ENCODE measurements around the gene NTF4. TPM values are rescaled to one million over a fixed set of nuclear protein-coding genes. Genes with fewer than 3 reads are reported as not detected.
A peak's percentile ranks its signal among the peaks of the same experiment; 100 is the strongest.

Gene NTF4
- total and polyA plus RNA-seq, 2 donors (not counting 1 experiment from before 2014, with no cell fraction given), result not detected

DNA sequence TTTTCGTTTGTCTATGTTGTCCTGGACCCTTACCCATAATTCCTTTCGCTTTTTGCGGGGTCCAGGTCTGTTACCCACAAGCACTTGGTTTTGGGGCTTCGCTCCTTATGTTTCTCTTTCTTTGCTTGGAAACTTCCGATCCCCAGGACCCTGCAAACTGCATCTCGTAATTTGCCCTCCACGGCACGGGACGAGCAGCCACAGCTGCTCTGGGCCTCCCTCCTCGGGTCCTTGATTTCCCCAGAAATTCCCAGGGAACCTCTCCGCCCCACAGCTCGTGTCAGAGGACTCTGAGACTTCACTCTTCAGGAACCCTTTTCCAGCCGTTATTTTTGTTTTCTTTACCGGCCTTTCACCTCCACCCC lies 21.2 kb upstream of the NTF4 start:
- CTCF ChIA-PET, result no interaction called here
- H3K27ac Mint-ChIP-seq, result peak overlapping the region; percentile 87

More for the DNA sequence above, 21.2 kb upstream of the NTF4 start:
- H3K27me3 ChIP-seq (replicated peaks in 1 of 4; ENCODE audit: control extremely low read depth in 1 of 4, control insufficient read depth in 3 of 4, insufficient read depth in 4 of 4, low read length in 3 of 4), result peaks cover 0 to 3% (median 0%) of the 10 kb centered on the region in 4 experiments
- peak overlapping the region; percentile 66 to 90 for H3K27ac ChIP-seq (ENCODE audit: low read length in 2 of 2)
- 2% methylated on average over 14 of the region's 14 CpGs for WGBS (ENCODE audit: insufficient coverage)
- peaks cover 53% of the 10 kb centered on the region for H3K79me2 ChIP-seq (ENCODE audit: control insufficient read depth, insufficient read depth, low read length)
- DNase-seq, result no peak
- POLR2A ChIA-PET, result no interaction called here
- H3K9ac ChIP-seq (ENCODE audit: low read length), result peak overlapping the region; percentile 90
- H2AFZ ChIP-seq (ENCODE audit: insufficient read depth, low read depth, low read length, poor library complexity, severe bottlenecking), result peak overlapping the region; percentile 88
- Mint-ChIP-seq H3K4me3 (peak overlapping the region; percentile 93), H3K27me3 (peaks cover 3% of the 10 kb centered on the region), H3K9me3 (ENCODE audit: insufficient read depth) (no peaks in the 10 kb centered on the region), H3K4me1 (peaks cover 33% of the 10 kb centered on the region)
- intact Hi-C loops (cut with micrococcal nuclease), result loop anchor here (1.0 to 10.0 kb wide), 8 partner anchors 28 to 791 kb away; partner anchors contain the start of genes AKT1S1, C19orf73, GYS1 and LIN7B
- H3K4me3 ChIP-seq (ENCODE audit: control extremely low read depth in 1 of 5, extremely low read depth in 1 of 5, insufficient read depth in 1 of 5, low read depth in 2 of 5, low read length in 4 of 5), result peak overlapping the region; percentile 74 to 89 (median 82)
- H3K4me2 ChIP-seq (replicated peaks; ENCODE audit: low read depth, low read length, poor library complexity, severe bottlenecking), result peak overlapping the region; percentile 93
- H3K36me3 ChIP-seq (replicated peaks in 1 of 2; ENCODE audit: control extremely low read depth in 1 of 2, control insufficient read depth in 1 of 2, extremely low read depth in 1 of 2, insufficient read depth in 2 of 2, low read length in 1 of 2), result peaks cover 0 to 35% of the 10 kb centered on the region in 2 experiments
- peaks cover 0 to 4% (median 0%) of the 10 kb centered on the region in 3 donors for H3K9me3 ChIP-seq (ENCODE audit: control extremely low read depth in 1 of 3, control insufficient read depth in 2 of 3, insufficient read depth in 1 of 3, low read length in 2 of 3)
- TF ChIP-seq, protein P1, sequence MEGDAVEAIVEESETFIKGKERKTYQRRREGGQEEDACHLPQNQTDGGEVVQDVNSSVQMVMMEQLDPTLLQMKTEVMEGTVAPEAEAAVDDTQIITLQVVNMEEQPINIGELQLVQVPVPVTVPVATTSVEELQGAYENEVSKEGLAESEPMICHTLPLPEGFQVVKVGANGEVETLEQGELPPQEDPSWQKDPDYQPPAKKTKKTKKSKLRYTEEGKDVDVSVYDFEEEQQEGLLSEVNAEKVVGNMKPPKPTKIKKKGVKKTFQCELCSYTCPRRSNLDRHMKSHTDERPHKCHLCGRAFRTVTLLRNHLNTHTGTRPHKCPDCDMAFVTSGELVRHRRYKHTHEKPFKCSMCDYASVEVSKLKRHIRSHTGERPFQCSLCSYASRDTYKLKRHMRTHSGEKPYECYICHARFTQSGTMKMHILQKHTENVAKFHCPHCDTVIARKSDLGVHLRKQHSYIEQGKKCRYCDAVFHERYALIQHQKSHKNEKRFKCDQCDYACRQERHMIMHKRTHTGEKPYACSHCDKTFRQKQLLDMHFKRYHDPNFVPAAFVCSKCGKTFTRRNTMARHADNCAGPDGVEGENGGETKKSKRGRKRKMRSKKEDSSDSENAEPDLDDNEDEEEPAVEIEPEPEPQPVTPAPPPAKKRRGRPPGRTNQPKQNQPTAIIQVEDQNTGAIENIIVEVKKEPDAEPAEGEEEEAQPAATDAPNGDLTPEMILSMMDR (IDR thresholded peaks at IDR 0.05), result no peak
- no peak for TF ChIP-seq EZH2 (IDR thresholded peaks at IDR 0.05; ENCODE audit: borderline replicate concordance, insufficient read depth, low read depth, low read length, poor library complexity, severe bottlenecking)
- peaks cover 50% of the 10 kb centered on the region for H4K20me1 ChIP-seq (ENCODE audit: control insufficient read depth, insufficient read depth, low read length, poor library complexity, severe bottlenecking)
- ATAC-seq (ENCODE audit: low read depth), result no peak
- H3K4me1 ChIP-seq (ENCODE audit: control insufficient read depth in 2 of 2, insufficient read depth in 2 of 2, low read length in 2 of 2), result peaks cover 20 to 28% of the 10 kb centered on the region in 2 donors

All from B cell (primary cell).